GM23338 (cell line): ENCODE results near the gene HS6ST3.

Source experiments
- CTCF ChIP-seq, 2 experiments: fragments of 200-600 bp in 1 of 2; sonication (generic) in 1 of 2; conservative IDR thresholded peaks; 2 replicates each; pipeline versions ENCODE4 v1.5.1 to v1.6.1; 2016 to 2017; ENCODE audit warnings: antibody characterized with exemption in 2 of 2, low read depth in 2 of 2, mild to moderate bottlenecking in 2 of 2, moderate library complexity in 1 of 2
- EZH2phosphoT487 ChIP-seq: fragments of 200-600 bp; sonication (generic); IDR thresholded peaks from one replicate; pipeline ENCODE4 v1.8.1; 2018; ENCODE audit warnings: antibody characterized with exemption; ENCODE audit not compliant: unreplicated experiment

- TF ChIP-seq CTCF (conservative IDR thresholded peaks at IDR 0.05; ENCODE audit: low read depth in 2 of 2), result no peak
- no peak for TF ChIP-seq EZH2phosphoT487
These were observed 630.5 kb downstream of the HS6ST3 start for GRCh38 chr13:96720446-96720845.
